Tibial nerve (tissue), 4 donors: Measurements from ENCODE around the gene AFG1L. TPM values are rescaled to one million over a fixed set of nuclear protein-coding genes. Genes with fewer than 3 reads are reported as not detected.

Experiments
- DNase-seq, 2 donors: peaks; one replicate each; pipeline ENCODE4 v3.0.0-alpha.2; 2019; ENCODE audit warnings: low spot score in 2 of 2
- H3K27ac ChIP-seq, 4 donors: fragments of 200-600 bp; sonication (generic) in 3 of 4; one replicate each; pipeline ENCODE4 v1.5.1; 2017 to 2019; ENCODE audit warnings: mild to moderate bottlenecking in 1 of 4
- H3K27me3 ChIP-seq, 2 donors: fragments of 200-600 bp; sonication (generic) in 1 of 2; one replicate each; pipeline versions ENCODE4 v1.5.1 to v1.6.0; 2017 to 2019
- H3K36me3 ChIP-seq, 3 donors: fragments of 200-600 bp; sonication (generic); one replicate each; pipeline ENCODE4 v1.5.1; 2018 to 2019
- H3K4me1 ChIP-seq, 4 donors: fragments of 200-600 bp; sonication (generic) in 3 of 4; one replicate each; pipeline ENCODE4 v1.5.1; 2017 to 2019
- H3K4me3 ChIP-seq, 4 donors: fragments of 200-600 bp; sonication (generic) in 3 of 4; one replicate each; pipeline ENCODE4 v1.5.1; 2017 to 2019; ENCODE audit warnings: mild to moderate bottlenecking in 1 of 4, moderate library complexity in 1 of 4
- H3K9me3 ChIP-seq, 4 donors: fragments of 200-600 bp; sonication (generic) in 3 of 4; one replicate each; pipeline ENCODE4 v1.5.1; 2017 to 2019
- CTCF ChIP-seq, 5 experiments: fragments of 200-600 bp in 3 of 5; fragments of 450-650 bp in 2 of 5; sonication (generic) in 3 of 5; IDR thresholded peaks; one replicate each; pipeline ENCODE4 v1.5.1; 2016 to 2019; ENCODE audit warnings: antibody characterized with exemption in 5 of 5, mild to moderate bottlenecking in 3 of 5, moderate library complexity in 2 of 5
- EP300 ChIP-seq, 2 donors: sonication (generic); formaldehyde crosslinking; IDR thresholded peaks; one replicate each; pipeline ENCODE4 v1.6.1; 2017; ENCODE audit warnings: antibody characterized with exemption in 2 of 2, mild to moderate bottlenecking in 1 of 2
- POLR2A ChIP-seq, 2 donors: fragments of 450-650 bp; IDR thresholded peaks; one replicate each; pipeline ENCODE4 v1.6.1; 2017; ENCODE audit warnings: antibody characterized with exemption in 2 of 2, mild to moderate bottlenecking in 2 of 2, moderate library complexity in 2 of 2
- WGBS, 2 donors: methylation state at CpG; one replicate each; pipeline ENCODE4 v1.1.5; 2018; 5-methylcytosine and 5-hydroxymethylcytosine counted together
- total RNA-seq, 4 donors: library from RNA; depleted of rRNA; stranded (reverse); fragments of >200 nt; gene quantifications; one replicate each; pipeline ENCODE4 v1.1.0, GENCODE V29; 2016

AFG1L gene
- total RNA-seq, 4 donors from 2014 or later: 2.0 to 5.2 (median 4.1) TPM

GRCh38 chr6:108453601-108454185 lies 158.8 kb downstream of the AFG1L start:
- TF ChIP-seq CTCF (IDR thresholded peaks at IDR 0.05): no peak
- TF ChIP-seq EP300 (IDR thresholded peaks at IDR 0.05): no peak
- TF ChIP-seq POLR2A (IDR thresholded peaks at IDR 0.05): no peak
- H3K27me3 ChIP-seq: no peaks in the 10 kb centered on the region
- H3K4me3 ChIP-seq: no peak overlapping the region
- H3K36me3 ChIP-seq: no peaks in the 10 kb centered on the region
- no peaks in the 10 kb centered on the region for H3K9me3 ChIP-seq
- peak overlapping the region in 1 of 4 donors; percentile 59 for H3K27ac ChIP-seq
- no peak for DNase-seq
- 41 to 43% methylated on average over 3 of the region's 3 CpGs for WGBS, 2 donors
- H3K4me1 ChIP-seq: peaks cover 0 to 17% (median 2%) of the 10 kb centered on the region in 4 donors

- WGBS, 2 donors: 96% methylated on average over 2 of the region's 2 CpGs
- Histone ChIP-seq H3K27me3 (no peaks in the 10 kb centered on the region), H3K4me3 (no peak overlapping the region), H3K9me3 (no peaks in the 10 kb centered on the region), H3K27ac (no peak overlapping the region), H3K36me3 (no peaks in the 10 kb centered on the region), H3K4me1 (peaks cover 0 to 17% (median 2%) of the 10 kb centered on the region in 4 donors)
- TF ChIP-seq CTCF (IDR thresholded peaks at IDR 0.05) (no peak), EP300 (IDR thresholded peaks at IDR 0.05) (no peak), POLR2A (IDR thresholded peaks at IDR 0.05) (no peak)
- no peak for DNase-seq
Observed at GRCh38 chr6:108454356-108454755, 159.5 kb downstream of the AFG1L start.

DNA sequence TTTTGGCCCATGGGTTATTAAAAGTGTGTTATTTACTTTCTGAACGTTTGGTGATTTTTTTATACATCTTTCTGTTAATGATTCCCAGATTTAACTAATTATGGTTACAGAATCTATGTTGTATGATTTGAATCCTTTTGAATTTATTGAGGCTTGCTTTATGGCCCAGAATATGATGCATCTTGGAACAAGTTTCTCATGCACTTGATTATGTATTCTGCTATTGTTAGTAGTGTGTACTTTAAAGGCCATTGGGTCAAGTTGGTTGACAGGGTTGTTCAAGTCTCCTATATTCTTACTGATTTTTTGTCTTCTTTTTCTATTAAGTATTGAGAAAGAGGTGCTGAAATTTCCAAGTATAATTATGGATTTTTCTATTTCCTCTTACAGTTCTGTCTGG lies 160.8 kb downstream of the AFG1L start:
- TF ChIP-seq CTCF (IDR thresholded peaks at IDR 0.05) (no peak), POLR2A (IDR thresholded peaks at IDR 0.05) (no peak), EP300 (IDR thresholded peaks at IDR 0.05) (no peak)
- Histone ChIP-seq H3K9me3 (no peaks in the 10 kb centered on the region), H3K4me1 (peaks cover 0 to 17% (median 2%) of the 10 kb centered on the region in 4 donors), H3K27me3 (no peaks in the 10 kb centered on the region), H3K27ac (no peak overlapping the region), H3K36me3 (no peaks in the 10 kb centered on the region), H3K4me3 (no peak overlapping the region)
- 38 to 43% methylated on average over 1 of the region's 1 CpG for WGBS, 2 donors
- DNase-seq: no peak

DNA sequence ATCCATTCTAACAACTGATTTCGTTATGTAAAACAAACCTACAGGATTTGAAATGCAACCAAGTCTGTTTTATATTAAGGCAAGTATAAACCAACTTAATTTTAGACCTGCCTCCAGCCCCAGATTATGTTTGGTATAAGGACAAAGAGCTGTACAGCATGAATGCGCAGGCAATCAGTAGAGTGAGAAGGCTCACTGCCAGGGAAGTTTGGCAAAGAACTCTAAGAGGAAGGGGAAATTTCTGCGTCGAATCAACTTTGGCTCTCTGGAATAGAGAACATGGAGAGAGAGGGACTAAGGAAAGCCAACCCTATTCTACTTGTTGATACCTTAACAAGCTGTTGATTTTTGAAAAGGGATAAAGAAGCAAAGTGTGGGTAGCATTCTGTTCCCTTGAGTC lies 168.9 kb downstream of the AFG1L start:
- Histone ChIP-seq H3K27ac (peak overlapping the region in 1 of 4 donors; percentile 1), H3K36me3 (no peaks in the 10 kb centered on the region), H3K4me3 (no peak overlapping the region), H3K4me1 (peaks cover 0 to 23% (median 8%) of the 10 kb centered on the region in 4 donors), H3K9me3 (no peaks in the 10 kb centered on the region), H3K27me3 (no peaks in the 10 kb centered on the region)
- no peak for DNase-seq
- WGBS, 2 donors: 24 to 27% methylated on average over 4 of the region's 4 CpGs
- no peak for TF ChIP-seq POLR2A (IDR thresholded peaks at IDR 0.05)
- no peak for TF ChIP-seq EP300 (IDR thresholded peaks at IDR 0.05)
- TF ChIP-seq CTCF (IDR thresholded peaks at IDR 0.05): no peak

DNA sequence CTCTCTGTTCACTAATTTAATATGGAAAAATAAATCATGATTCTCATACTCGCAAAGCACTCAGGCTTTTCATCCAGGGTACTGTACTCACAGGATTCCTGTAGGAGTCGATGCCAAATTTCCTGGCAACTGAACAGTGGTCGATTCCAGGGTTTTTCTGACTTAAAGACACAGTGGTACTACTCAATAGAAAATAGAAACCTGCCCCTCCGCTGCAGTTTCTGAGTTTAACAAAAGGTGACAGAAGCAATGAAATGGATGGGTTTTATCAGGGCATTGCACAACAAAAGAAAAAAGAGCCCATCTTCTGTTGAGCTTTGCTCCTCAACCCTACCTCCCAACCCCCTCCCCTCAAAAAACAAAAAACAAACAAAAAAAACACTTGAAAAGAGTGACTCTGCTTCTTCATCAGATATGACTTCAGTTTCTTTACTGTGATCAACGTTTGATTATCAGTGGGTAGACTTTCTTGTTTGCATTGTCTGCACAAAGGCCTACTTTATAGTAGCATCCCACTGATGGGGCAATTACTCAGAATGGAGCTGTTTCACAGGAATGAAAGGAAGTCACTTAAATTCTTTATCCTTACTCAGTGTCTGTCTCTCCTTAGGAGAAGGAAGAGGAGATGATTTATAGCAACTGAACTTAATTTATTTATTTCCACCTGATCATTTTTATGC lies 169.7 kb downstream of the AFG1L start:
- Histone ChIP-seq H3K4me1 (peaks cover 0 to 23% (median 8%) of the 10 kb centered on the region in 4 donors), H3K27ac (peak overlapping the region in 1 of 4 donors; percentile 1), H3K27me3 (no peaks in the 10 kb centered on the region), H3K9me3 (no peaks in the 10 kb centered on the region), H3K36me3 (no peaks in the 10 kb centered on the region), H3K4me3 (no peak overlapping the region)
- DNase-seq: no peak
- 22 to 30% methylated on average over 5 of the region's 5 CpGs for WGBS, 2 donors
- TF ChIP-seq POLR2A (IDR thresholded peaks at IDR 0.05): no peak
- no peak for TF ChIP-seq CTCF (IDR thresholded peaks at IDR 0.05)
- TF ChIP-seq EP300 (IDR thresholded peaks at IDR 0.05): no peak
